ENCODE results near the gene CSF3. TPM values are rescaled to one million over a fixed set of nuclear protein-coding genes. Genes with fewer than 3 reads are reported as not detected.

CSF3 gene
- total RNA-seq, 1 experiment from 2014 or later = not detected

DNA sequence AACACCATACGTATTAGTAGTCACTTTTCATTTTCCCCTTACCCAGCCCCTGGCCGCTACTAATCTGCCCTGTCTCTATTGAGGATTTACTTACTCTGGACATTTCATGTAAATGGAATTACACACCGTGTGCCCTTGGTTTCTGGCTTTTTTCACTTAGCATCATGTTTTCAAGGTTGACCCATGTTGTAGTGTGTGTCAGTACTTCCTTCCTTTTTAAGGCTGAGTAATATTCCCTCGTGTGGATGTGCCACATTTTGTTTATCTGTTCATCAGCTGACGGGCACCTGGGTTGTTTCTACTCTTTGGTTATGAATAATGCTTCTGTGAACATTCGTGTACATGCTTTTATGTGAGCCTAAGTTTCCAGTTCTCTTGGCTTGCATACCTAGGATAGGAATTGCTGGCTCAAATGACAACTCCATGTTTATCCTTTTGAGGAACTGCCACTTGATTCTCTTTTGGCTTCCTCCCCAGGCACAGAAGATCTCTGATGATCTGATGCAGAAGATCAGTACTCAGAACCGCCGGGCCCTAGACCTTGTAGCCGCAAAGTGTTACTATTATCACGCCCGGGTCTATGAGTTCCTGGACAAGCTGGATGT is 26.9 kb upstream of the CSF3 start:
- Histone ChIP-seq H3K27ac (no peak overlapping the region), H3F3A (ENCODE audit: insufficient read depth, low read depth) (no peaks in the 10 kb centered on the region; the same call in 1 of the 2 replicates), H3K4me2 (no peak overlapping the region), H3K4me3 (no peak overlapping the region), H3K9me2 (ENCODE audit: insufficient read depth) (no peaks in the 10 kb centered on the region), H3K79me2 (ENCODE audit: low read depth) (peaks cover 5% of the 10 kb centered on the region), H2AFZ (no peak overlapping the region), H4K20me1 (ENCODE audit: insufficient read depth) (peaks cover 16% of the 10 kb centered on the region), H3K4me1 (replicated peaks; ENCODE audit: insufficient read depth) (no peaks in the 10 kb centered on the region), H3K36me3 (ENCODE audit: low read depth) (peaks cover 57% of the 10 kb centered on the region), H3K27me3 (ENCODE audit: insufficient read depth, low read depth) (no peaks in the 10 kb centered on the region), H3K9me3 (ENCODE audit: insufficient read depth, low read depth) (no peaks in the 10 kb centered on the region)
- TF ChIP-seq EZH2 (IDR thresholded peaks at IDR 0.05; ENCODE audit: low read depth) = no peak
- TF ChIP-seq, protein P1, sequence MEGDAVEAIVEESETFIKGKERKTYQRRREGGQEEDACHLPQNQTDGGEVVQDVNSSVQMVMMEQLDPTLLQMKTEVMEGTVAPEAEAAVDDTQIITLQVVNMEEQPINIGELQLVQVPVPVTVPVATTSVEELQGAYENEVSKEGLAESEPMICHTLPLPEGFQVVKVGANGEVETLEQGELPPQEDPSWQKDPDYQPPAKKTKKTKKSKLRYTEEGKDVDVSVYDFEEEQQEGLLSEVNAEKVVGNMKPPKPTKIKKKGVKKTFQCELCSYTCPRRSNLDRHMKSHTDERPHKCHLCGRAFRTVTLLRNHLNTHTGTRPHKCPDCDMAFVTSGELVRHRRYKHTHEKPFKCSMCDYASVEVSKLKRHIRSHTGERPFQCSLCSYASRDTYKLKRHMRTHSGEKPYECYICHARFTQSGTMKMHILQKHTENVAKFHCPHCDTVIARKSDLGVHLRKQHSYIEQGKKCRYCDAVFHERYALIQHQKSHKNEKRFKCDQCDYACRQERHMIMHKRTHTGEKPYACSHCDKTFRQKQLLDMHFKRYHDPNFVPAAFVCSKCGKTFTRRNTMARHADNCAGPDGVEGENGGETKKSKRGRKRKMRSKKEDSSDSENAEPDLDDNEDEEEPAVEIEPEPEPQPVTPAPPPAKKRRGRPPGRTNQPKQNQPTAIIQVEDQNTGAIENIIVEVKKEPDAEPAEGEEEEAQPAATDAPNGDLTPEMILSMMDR (conservative IDR thresholded peaks at IDR 0.05) = no peak
- ChIA-PET POLR2A (ENCODE audit: unreplicated experiment) (no interaction called here), CTCF (no interaction called here)
- DNase-seq = no peak
- intact Hi-C loops (cut with micrococcal nuclease; ENCODE audit: unreplicated experiment) = loop anchor here (10.0 kb wide), 1 partner anchor 444 kb away; no protein-coding TSS in a partner anchor
- no TSS peak for BruUV-seq (replicated peaks)

DNA sequence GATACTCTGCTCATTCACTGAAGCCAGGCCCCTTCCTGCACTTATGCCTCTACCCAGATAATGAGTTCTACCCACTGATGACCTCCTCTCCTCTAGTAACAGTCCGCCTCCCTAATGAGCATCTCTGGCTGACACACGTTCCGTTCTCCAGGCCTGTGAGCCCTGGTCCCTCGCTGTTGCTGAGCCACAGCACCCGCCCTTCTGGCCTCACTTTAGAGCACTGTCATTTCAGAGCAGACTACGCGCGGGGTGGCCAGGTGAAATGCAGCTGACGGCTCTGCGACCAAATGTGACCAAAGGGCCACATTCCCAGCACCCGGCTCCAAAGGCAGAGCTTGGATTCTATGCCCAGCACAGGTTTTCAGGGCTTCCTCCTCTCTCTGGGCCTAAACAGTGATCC is 20.8 kb upstream of the CSF3 start:
- POLR2A ChIA-PET (ENCODE audit: unreplicated experiment) = no interaction called here
- H3K27ac ChIP-seq = no peak overlapping the region
- CTCF ChIA-PET = no interaction called here
- no peaks in the 10 kb centered on the region; the same call in none of the 2 replicates for H3F3A ChIP-seq (ENCODE audit: insufficient read depth, low read depth)
- no peaks in the 10 kb centered on the region for H3K9me2 ChIP-seq (ENCODE audit: insufficient read depth)
- no peaks in the 10 kb centered on the region for H3K9me3 ChIP-seq (ENCODE audit: insufficient read depth, low read depth)
- no peaks in the 10 kb centered on the region for H3K27me3 ChIP-seq (ENCODE audit: insufficient read depth, low read depth)
- no peaks in the 10 kb centered on the region for H3K79me2 ChIP-seq (ENCODE audit: low read depth)
- DNase-seq = no peak
- BruUV-seq (replicated peaks) = no TSS peak
- H2AFZ ChIP-seq = no peak overlapping the region
- no peak overlapping the region for H3K4me3 ChIP-seq
- TF ChIP-seq, protein P1 (conservative IDR thresholded peaks at IDR 0.05) = no peak
- TF ChIP-seq EZH2 (IDR thresholded peaks at IDR 0.05; ENCODE audit: low read depth) = no peak
- H3K4me2 ChIP-seq = no peak overlapping the region
- peaks cover 7% of the 10 kb centered on the region for H4K20me1 ChIP-seq (ENCODE audit: insufficient read depth)
- H3K4me1 ChIP-seq (replicated peaks; ENCODE audit: insufficient read depth) = no peaks in the 10 kb centered on the region
- peaks cover 23% of the 10 kb centered on the region for H3K36me3 ChIP-seq (ENCODE audit: low read depth)
- intact Hi-C loops (cut with micrococcal nuclease; ENCODE audit: unreplicated experiment) = no loop called here

DNA sequence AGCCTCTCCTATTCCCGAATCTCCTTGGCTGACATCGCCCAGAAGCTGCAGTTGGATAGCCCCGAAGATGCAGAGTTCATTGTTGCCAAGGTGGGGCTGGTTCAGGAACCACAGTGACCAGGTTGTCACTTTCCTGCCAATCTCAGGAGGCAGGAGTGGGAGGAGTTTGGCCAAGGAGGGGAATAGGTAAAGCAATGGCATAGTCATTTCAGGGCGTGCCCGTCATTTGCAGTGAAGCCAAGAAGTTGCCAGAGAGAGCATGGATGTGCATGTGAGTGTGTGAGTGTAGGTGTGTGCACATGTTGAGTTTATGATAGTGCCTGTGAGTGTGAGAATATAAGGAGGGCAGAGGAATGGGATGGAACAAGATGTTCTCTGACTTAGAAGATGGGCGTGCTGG is 19.8 kb upstream of the CSF3 start:
- Histone ChIP-seq H4K20me1 (ENCODE audit: insufficient read depth) (peaks cover 7% of the 10 kb centered on the region), H3K9me2 (ENCODE audit: insufficient read depth) (no peaks in the 10 kb centered on the region), H3K4me1 (replicated peaks; ENCODE audit: insufficient read depth) (no peaks in the 10 kb centered on the region), H3K4me2 (no peak overlapping the region), H3K27ac (no peak overlapping the region), H3K36me3 (ENCODE audit: low read depth) (peaks cover 13% of the 10 kb centered on the region; the same call in 1 of the 2 replicates), H3F3A (ENCODE audit: insufficient read depth, low read depth) (no peaks in the 10 kb centered on the region; the same call in none of the 2 replicates), H2AFZ (no peak overlapping the region), H3K9me3 (ENCODE audit: insufficient read depth, low read depth) (no peaks in the 10 kb centered on the region), H3K27me3 (ENCODE audit: insufficient read depth, low read depth) (no peaks in the 10 kb centered on the region), H3K4me3 (no peak overlapping the region), H3K79me2 (ENCODE audit: low read depth) (no peaks in the 10 kb centered on the region)
- BruUV-seq (replicated peaks) = no TSS peak
- ChIA-PET POLR2A (ENCODE audit: unreplicated experiment) (no interaction called here), CTCF (no interaction called here)
- intact Hi-C loops (cut with micrococcal nuclease; ENCODE audit: unreplicated experiment) = no loop called here
- TF ChIP-seq EZH2 (IDR thresholded peaks at IDR 0.05; ENCODE audit: low read depth) = no peak
- TF ChIP-seq, protein P1 (conservative IDR thresholded peaks at IDR 0.05) = no peak
- DNase-seq = no peak

All from PC-9 (cell line).